GM12874 (cell line): Measurements from ENCODE around the gene LIX1L.

Experiments
- CTCF ChIP-seq: IDR thresholded peaks from 2 replicates; pipeline ENCODE4 v1.5.1; 2011; ENCODE audit warnings: low read depth, mild to moderate bottlenecking, control low read depth, low read length, moderate library complexity; ENCODE audit not compliant: insufficient read depth

Gene LIX1L

GRCh38 chr1:145991735-145992412, 34.1 kb upstream of the LIX1L start:
- no peak for TF ChIP-seq CTCF

DNA sequence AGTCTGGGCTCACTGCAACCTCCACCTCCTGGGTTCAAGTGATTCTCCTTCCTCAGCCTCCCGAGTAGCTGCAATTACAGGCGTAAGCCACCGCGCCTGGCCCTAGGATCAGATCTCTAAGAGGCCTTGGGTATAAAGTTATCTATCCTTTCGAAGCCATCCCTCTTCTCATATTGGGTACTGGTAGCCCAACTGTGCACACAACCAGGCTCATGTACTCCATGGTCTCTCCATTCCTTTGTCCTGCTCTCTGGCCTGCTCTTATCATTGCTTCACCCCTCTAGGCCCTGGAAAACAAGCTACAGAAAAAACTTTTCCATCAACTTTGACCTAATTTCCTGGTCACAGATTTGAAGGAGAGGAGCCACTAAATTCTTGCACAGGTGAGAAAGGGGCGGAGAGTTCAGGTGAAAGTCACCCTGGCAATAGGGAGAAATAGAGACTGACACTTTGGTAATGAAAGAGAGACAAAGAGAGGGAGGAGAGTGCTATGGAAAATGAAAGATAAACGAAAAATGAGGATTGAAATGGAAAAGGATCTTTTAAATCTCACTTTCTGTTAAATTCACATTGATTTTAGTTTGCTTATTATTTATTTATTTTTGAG, 32.5 kb upstream of the LIX1L start:
- no peak for TF ChIP-seq CTCF

- no peak for TF ChIP-seq CTCF
Observed at GRCh38 chr1:145988773-145989172, 31.0 kb upstream of the LIX1L start.

- no peak for TF ChIP-seq CTCF
Observed at GRCh38 chr1:145987926-145988325, 30.1 kb upstream of the LIX1L start.

GRCh38 chr1:145986551-145986950, 28.7 kb upstream of the LIX1L start:
- no peak for TF ChIP-seq CTCF

DNA sequence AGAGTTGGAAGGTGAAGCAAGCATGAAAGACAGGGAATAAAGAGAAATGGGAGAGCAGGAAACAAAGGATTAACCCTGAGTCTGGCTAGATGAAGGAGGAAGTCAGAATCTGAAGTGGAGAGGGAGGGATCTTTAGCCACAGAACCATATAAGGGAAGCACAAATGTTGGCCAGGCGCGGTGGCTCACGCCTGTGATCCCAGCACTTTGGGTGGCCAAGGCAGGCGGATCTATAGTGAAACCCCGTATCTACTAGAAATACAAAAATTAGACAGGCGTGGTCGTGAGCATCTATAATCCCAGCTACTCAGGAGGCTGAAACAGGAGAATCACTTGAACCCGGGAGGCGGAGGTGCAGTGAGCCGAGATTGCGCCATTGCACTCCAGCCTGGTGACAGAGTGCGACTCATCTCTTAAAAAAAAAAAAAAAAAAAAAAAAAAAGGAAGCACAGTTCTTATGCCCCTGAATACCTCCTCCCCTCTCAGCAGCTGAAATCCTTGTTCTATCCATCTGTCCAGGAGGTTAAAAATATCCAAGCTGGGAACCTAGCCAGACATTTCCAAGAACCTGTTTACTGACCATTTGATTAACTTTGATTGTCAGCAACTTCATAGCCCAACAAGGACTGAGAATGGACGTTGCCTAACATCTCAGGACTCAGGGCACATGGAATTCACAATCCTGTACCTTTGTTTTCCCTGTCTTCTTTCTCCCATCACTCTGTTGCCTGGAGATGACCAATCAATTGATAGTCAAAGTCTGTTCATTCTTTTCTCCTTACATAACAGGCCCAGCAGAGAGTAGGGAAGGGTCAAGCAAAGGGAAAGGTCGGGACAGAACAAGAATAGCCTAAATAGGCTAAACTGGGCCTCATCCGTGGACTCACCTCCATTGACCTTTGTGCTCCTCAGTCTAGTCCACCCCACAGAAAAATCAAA, 28.0 kb upstream of the LIX1L start:
- no peak for TF ChIP-seq CTCF

DNA sequence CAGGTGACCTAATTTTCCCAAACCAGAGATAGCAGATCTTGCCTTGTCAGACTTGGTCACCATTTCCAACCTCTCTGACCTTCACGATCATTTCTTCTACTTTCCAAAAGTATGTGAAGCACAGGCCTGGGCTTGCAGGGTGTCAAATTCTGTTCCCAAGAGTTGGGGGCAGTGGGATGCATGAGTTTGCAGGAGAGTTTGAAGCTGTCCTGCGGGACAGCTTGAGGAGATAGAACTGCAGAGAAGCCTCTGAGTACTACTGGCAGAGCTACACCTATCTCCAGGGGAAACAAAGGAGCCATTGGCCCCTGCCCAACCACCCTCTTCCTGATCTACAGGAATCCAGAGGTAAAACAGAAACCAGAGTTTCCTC, 27.3 kb upstream of the LIX1L start:
- no peak for TF ChIP-seq CTCF
